HG03095 (cell line): Measurements from ENCODE around the gene ADORA1.

ENCODE experiments used
- ATAC-seq: cut with Tn5 transposase; IDR thresholded peaks from one replicate; pipeline ENCODE4 v1.9.1; 2021; ENCODE audit warnings: moderate library complexity; ENCODE audit not compliant: unreplicated experiment

ADORA1 gene

GRCh38 chr1:203171341-203172183, 44.0 kb downstream of the ADORA1 start:
- ATAC-seq: no peak

GRCh38 chr1:203172184-203173010, 44.9 kb downstream of the ADORA1 start:
- no peak for ATAC-seq

GRCh38 chr1:203173011-203173555, 45.6 kb downstream of the ADORA1 start:
- no peak for ATAC-seq

- peak; percentile 94 for ATAC-seq
These were observed 46.0 kb downstream of the ADORA1 start for GRCh38 chr1:203173566-203173965.

GRCh38 chr1:203174324-203174985, 46.9 kb downstream of the ADORA1 start:
- no peak for ATAC-seq

GRCh38 chr1:203175237-203175826, 47.8 kb downstream of the ADORA1 start, which contains the start of gene MYBPH:
TSS of gene MYBPH (minus strand) at chr1:203175826. CDS start at chr1:203175755, 71 bp downstream.
- no peak for ATAC-seq

GRCh38 chr1:203175827-203176241, 48.3 kb downstream of the ADORA1 start:
- ATAC-seq: no peak

GRCh38 chr1:203176273-203177035, 48.9 kb downstream of the ADORA1 start:
- ATAC-seq: no peak

- no peak for ATAC-seq
These were observed 49.5 kb downstream of the ADORA1 start for GRCh38 chr1:203177036-203177405.

- no peak for ATAC-seq
These were observed 50.0 kb downstream of the ADORA1 start for GRCh38 chr1:203177470-203178039.

- ATAC-seq: no peak
These were observed 50.6 kb downstream of the ADORA1 start for GRCh38 chr1:203178083-203178482.

- no peak for ATAC-seq
These were observed 51.5 kb downstream of the ADORA1 start for GRCh38 chr1:203178821-203179666.

GRCh38 chr1:203179667-203180005, 52.1 kb downstream of the ADORA1 start:
- no peak for ATAC-seq

- ATAC-seq: no peak
These were observed 53.2 kb downstream of the ADORA1 start for GRCh38 chr1:203180611-203181330.

GRCh38 chr1:203181586-203182386, 54.3 kb downstream of the ADORA1 start:
- ATAC-seq: no peak

- no peak for ATAC-seq
These were observed 54.9 kb downstream of the ADORA1 start for GRCh38 chr1:203182387-203182953.

GRCh38 chr1:203183828-203184227, 56.3 kb downstream of the ADORA1 start:
- no peak for ATAC-seq
